ENCODE measurements around the gene JARID2.
"Not testable (repeated sequence)": the region's sequence is repeated elsewhere in the genome, so short reads cannot be mapped to it uniquely, and the experiment has no call there.

- not testable (repeated sequence) for TF ChIP-seq MAX (IDR thresholded peaks at IDR 0.05; ENCODE audit: low read depth); CHD2 (IDR thresholded peaks at IDR 0.05; ENCODE audit: low read length, partially characterized antibody); POLR2AphosphoS5 (IDR thresholded peaks at IDR 0.05; ENCODE audit: low read depth, low read length)
- TF ChIP-seq, protein P1, sequence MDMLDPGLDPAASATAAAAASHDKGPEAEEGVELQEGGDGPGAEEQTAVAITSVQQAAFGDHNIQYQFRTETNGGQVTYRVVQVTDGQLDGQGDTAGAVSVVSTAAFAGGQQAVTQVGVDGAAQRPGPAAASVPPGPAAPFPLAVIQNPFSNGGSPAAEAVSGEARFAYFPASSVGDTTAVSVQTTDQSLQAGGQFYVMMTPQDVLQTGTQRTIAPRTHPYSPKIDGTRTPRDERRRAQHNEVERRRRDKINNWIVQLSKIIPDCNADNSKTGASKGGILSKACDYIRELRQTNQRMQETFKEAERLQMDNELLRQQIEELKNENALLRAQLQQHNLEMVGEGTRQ (IDR thresholded peaks at IDR 0.05; ENCODE audit: borderline replicate concordance, low read depth, low read length) = not testable (repeated sequence)
Observed at GRCh38 chr6:15289456-15289855, 43.6 kb downstream of the JARID2 start.

All from SK-N-SH (cell line).